ENCODE measurements around the gene BMPER.

Gene BMPER

GRCh38 chr7:33932832-33933468, 27.6 kb downstream of the BMPER start:
- Histone ChIP-seq H3K4me1 (ENCODE audit: control insufficient read depth, insufficient read depth, low read length) (peaks cover 3% of the 10 kb centered on the region; the same call in 1 of the 2 replicates), H3K9me3 (ENCODE audit: control insufficient read depth, insufficient read depth, low read depth, low read length) (no peaks in the 10 kb centered on the region), H3K36me3 (ENCODE audit: control insufficient read depth in 2 of 2, insufficient read depth in 1 of 2, low read length in 2 of 2) (no peaks in the 10 kb centered on the region), H3K27ac (ENCODE audit: extremely low read depth, low read depth, low read length) (no peak overlapping the region), H3K4me3 (ENCODE audit: low read depth, low read length) (no peak overlapping the region)
- TF ChIP-seq CTCF (tag by site-specific recombination; IDR thresholded peaks at IDR 0.05) (0 out of 2 replicates have a peak, but pooled peaks have one; percentile 21), ZSCAN30 (tag by site-specific recombination; IDR thresholded peaks at IDR 0.05) (peak; percentile 39; the same call in 1 of the 2 replicates), AEBP2 (tag by site-specific recombination; IDR thresholded peaks at IDR 0.05; ENCODE audit: borderline replicate concordance) (no peak), TRIM28 (IDR thresholded peaks at IDR 0.05; ENCODE audit: borderline replicate concordance, low read length) (0 out of 2 replicates have a peak, but pooled peaks have one; percentile 11), ZBTB49 (tag by site-specific recombination; IDR thresholded peaks at IDR 0.05; ENCODE audit: low read depth) (no peak), ZNF140 (tag by site-specific recombination; IDR thresholded peaks at IDR 0.05) (peak; percentile 23; the same call in 1 of the 2 replicates), ZBTB17 (tag by site-specific recombination; IDR thresholded peaks at IDR 0.05) (peak; percentile 53), PRDM10 (tag by site-specific recombination; IDR thresholded peaks at IDR 0.05) (peak; percentile 76), ZNF660 (tag by site-specific recombination; IDR thresholded peaks at IDR 0.05) (0 out of 2 replicates have a peak, but pooled peaks have one; percentile 71), INSM2 (tag by site-specific recombination; IDR thresholded peaks at IDR 0.05) (no peak), ZBTB6 (tag by site-specific recombination; IDR thresholded peaks at IDR 0.05) (peak; percentile 89), ZNF654 (tag by site-specific recombination; IDR thresholded peaks at IDR 0.05; ENCODE audit: low read depth) (peak; percentile 60), PRDM4 (tag by site-specific recombination; IDR thresholded peaks at IDR 0.05) (peak; percentile 82), IKZF3 (tag by site-specific recombination; IDR thresholded peaks at IDR 0.05) (peak; percentile 73)
- ChIA-PET CTCF (interaction anchor here (0.6 to 4.0 kb wide), 67 partner anchors 9 to 919 kb away, joined by 3 to 34 read pairs (median 5); no protein-coding TSS in a partner anchor), POLR2A (no interaction called here)
